ENCODE data around the gene GTSF1L. TPM values are rescaled to one million over a fixed set of nuclear protein-coding genes. Genes with fewer than 3 reads are reported as not detected.

The GTSF1L gene
- total and polyA plus RNA-seq, 12 donors, result not detected

DNA sequence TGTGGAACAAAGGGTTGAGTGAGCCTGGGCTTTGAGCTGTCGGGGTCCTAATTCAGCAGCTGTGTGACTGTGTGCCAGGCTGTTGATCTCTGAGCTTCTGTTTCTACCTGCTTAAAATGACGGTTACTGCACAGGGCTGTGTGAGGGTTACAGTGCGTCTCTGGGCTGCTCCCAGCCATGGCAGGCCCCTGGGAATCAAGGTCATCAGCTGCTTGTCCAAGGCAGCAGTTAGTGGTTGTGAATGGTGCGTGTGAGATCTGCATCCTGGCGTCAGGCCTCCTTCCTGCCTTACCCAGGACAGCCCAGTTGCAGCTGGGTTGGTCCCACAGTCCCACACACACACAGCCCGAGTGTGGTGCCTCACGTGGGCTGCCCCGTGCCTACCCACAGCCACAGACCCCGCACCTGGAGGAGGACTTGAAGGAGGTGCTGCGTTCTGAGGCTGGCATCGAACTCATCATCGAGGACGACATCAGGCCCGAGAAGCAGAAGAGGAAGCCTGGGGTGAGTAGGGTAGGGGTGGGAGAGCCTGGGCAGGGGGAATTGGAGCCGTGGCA, 15.6 kb downstream of the GTSF1L start:
- DNase-seq, result no peak
- Histone ChIP-seq H3K4me3 (no peak overlapping the region), H3K4me1 (no peaks in the 10 kb centered on the region), H3K36me3 (peaks cover 0 to 7% (median 0%) of the 10 kb centered on the region in 9 donors), H3K27ac (no peak overlapping the region), H3K9me3 (no peaks in the 10 kb centered on the region), H3K27me3 (no peaks in the 10 kb centered on the region)
- TF ChIP-seq, protein P1, sequence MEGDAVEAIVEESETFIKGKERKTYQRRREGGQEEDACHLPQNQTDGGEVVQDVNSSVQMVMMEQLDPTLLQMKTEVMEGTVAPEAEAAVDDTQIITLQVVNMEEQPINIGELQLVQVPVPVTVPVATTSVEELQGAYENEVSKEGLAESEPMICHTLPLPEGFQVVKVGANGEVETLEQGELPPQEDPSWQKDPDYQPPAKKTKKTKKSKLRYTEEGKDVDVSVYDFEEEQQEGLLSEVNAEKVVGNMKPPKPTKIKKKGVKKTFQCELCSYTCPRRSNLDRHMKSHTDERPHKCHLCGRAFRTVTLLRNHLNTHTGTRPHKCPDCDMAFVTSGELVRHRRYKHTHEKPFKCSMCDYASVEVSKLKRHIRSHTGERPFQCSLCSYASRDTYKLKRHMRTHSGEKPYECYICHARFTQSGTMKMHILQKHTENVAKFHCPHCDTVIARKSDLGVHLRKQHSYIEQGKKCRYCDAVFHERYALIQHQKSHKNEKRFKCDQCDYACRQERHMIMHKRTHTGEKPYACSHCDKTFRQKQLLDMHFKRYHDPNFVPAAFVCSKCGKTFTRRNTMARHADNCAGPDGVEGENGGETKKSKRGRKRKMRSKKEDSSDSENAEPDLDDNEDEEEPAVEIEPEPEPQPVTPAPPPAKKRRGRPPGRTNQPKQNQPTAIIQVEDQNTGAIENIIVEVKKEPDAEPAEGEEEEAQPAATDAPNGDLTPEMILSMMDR (IDR thresholded peaks at IDR 0.05), result no peak
- 91 to 93% methylated on average over 15 of the region's 15 CpGs for WGBS, 2 donors
- no peak for ATAC-seq
- intact Hi-C loops (cut with DNase I), result no loop called here

DNA sequence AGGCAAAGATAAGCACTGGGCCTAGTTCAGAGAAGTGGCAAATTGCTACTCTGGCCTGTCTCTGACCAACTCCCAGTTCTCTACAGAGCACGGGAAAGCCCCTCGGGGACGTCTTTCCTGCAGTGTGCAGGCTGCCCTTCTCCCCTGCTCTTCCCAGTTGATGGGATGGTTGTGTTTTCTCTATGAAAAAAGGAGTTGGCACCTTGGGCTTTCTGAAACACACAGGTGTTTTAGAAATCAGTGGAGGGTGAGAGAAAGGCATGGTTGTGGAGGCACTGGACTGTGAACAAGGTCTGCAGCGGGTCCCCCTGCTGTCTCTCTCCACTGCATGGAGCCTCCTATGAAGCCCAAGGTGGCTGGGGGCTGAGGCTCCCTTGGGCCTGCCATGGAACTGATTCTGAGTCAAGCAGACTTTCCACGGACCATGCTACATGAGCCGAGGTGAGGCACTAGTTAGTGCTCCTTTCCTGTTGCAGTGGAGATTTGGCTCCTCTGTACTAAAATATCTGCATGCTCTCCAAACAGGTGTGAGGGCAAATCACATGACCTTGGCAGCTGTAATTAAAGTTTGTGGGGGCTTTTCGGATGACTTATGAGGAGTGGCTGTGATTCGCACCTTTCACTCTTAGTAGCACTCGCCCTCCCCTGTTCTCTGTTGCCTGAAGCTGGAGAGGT, 16.3 kb downstream of the GTSF1L start:
- Histone ChIP-seq H3K36me3 (peaks cover 0 to 7% (median 0%) of the 10 kb centered on the region in 9 donors), H3K4me3 (no peak overlapping the region), H3K27me3 (no peaks in the 10 kb centered on the region), H3K27ac (no peak overlapping the region), H3K4me1 (no peaks in the 10 kb centered on the region), H3K9me3 (no peaks in the 10 kb centered on the region)
- no peak for ATAC-seq
- TF ChIP-seq, protein P1 (IDR thresholded peaks at IDR 0.05), result no peak
- 94% methylated on average over 9 of the region's 9 CpGs for whole genome bisulfite sequencing, 2 donors
- no peak for DNase-seq
- intact Hi-C loops (cut with DNase I), result no loop called here

DNA sequence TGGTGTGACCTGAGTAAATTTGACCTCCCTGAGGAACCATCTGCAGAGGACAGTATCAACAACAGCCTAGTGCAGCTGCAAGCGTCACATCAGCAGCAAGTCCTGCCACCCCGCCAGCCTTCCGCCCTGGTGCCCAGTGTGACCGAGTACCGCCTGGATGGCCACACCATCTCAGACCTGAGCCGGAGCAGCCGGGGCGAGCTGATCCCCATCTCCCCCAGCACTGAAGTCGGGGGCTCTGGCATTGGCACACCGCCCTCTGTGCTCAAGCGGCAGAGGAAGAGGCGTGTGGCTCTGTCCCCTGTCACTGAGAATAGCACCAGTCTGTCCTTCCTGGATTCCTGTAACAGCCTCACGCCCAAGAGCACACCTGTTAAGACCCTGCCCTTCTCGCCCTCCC, 24.3 kb downstream of the GTSF1L start:
- DNase-seq (no peak), ATAC-seq (no peak)
- Histone ChIP-seq H3K36me3 (peaks cover 0 to 5% (median 0%) of the 10 kb centered on the region in 9 donors), H3K27me3 (no peaks in the 10 kb centered on the region), H3K4me3 (no peak overlapping the region), H3K27ac (no peak overlapping the region), H3K4me1 (no peaks in the 10 kb centered on the region), H3K9me3 (no peaks in the 10 kb centered on the region)
- TF ChIP-seq, protein P1 (IDR thresholded peaks at IDR 0.05), result no peak
- WGBS, 2 donors, result 96 to 98% methylated on average over 14 of the region's 14 CpGs
- intact Hi-C loops (cut with DNase I), result no loop called here

DNA sequence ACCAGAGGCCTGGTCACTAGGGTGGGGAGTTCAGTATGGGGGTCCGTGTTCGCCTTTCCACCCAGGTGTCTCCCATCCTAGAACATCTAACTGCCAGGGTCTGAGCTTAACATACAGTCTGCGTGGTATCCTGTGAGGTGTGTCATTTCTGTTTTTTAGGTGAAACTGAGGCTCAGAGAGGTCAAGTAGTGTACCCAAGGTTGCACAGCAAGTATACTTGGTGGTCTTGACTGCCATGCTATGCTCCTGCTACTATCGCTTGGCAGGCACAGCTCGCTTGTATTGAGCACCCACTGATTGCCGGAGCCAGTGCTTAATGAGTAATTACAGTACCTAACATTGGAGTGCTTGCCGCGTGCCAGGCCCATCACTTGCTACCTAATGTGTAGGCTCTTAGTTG, 26.2 kb downstream of the GTSF1L start:
- DNase-seq (no peak), ATAC-seq (no peak)
- Histone ChIP-seq H3K9me3 (no peaks in the 10 kb centered on the region), H3K4me1 (no peaks in the 10 kb centered on the region), H3K36me3 (peaks cover 0 to 5% (median 0%) of the 10 kb centered on the region in 9 donors), H3K4me3 (no peak overlapping the region), H3K27me3 (no peaks in the 10 kb centered on the region), H3K27ac (no peak overlapping the region)
- TF ChIP-seq, protein P1 (IDR thresholded peaks at IDR 0.05), result no peak
- WGBS, 2 donors, result 96 to 98% methylated on average over 8 of the region's 8 CpGs
- intact Hi-C loops (cut with DNase I), result no loop called here
